Fibroblast of lung (primary cell): ENCODE results near the gene SPATA9.

Experiments used
- EZH2 ChIP-seq: IDR thresholded peaks from 2 replicates; pipeline ENCODE4 v1.5.1; 2012; ENCODE audit warnings: low read length, control low read depth, mild to moderate bottlenecking; ENCODE audit errors: missing control alignments
- TF ChIP-seq, protein P1 (sequence below), 2 donors: IDR thresholded peaks in 1 of 2; conservative IDR thresholded peaks in 1 of 2; 1 replicate in 1 of 2; 2 replicates in 1 of 2; pipeline ENCODE4 v1.5.1; 2011 to 2012; ENCODE audit warnings: low read length in 2 of 2, control low read depth in 1 of 2, inconsistent platforms in 1 of 2, low read depth in 1 of 2, mild to moderate bottlenecking in 1 of 2

DNA sequence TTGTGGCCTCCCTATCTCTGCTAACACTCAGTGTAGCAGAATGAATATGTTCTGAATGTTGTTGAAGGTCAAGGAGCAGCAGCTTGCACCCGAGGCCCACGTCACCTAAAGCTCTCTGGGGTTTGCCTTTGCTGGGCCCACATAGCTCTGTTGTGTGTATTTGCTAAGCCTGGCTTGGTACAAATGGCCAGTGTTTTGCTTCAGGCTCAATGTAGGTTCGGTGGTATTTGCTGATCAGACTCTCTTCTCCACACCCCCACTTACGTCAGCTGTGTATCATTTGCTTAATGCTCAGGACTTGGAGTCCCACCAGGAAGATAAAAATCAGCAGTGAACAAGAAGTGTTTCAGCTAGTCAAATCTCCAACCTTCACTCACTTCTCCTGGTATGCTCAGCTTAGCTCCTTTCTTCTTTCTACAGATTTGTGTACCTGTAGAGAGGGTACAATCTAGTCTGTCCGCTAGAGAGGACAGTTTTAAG lies 41.0 kb downstream of the SPATA9 start:
- TF ChIP-seq, protein P1, sequence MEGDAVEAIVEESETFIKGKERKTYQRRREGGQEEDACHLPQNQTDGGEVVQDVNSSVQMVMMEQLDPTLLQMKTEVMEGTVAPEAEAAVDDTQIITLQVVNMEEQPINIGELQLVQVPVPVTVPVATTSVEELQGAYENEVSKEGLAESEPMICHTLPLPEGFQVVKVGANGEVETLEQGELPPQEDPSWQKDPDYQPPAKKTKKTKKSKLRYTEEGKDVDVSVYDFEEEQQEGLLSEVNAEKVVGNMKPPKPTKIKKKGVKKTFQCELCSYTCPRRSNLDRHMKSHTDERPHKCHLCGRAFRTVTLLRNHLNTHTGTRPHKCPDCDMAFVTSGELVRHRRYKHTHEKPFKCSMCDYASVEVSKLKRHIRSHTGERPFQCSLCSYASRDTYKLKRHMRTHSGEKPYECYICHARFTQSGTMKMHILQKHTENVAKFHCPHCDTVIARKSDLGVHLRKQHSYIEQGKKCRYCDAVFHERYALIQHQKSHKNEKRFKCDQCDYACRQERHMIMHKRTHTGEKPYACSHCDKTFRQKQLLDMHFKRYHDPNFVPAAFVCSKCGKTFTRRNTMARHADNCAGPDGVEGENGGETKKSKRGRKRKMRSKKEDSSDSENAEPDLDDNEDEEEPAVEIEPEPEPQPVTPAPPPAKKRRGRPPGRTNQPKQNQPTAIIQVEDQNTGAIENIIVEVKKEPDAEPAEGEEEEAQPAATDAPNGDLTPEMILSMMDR (conservative IDR thresholded peaks at IDR 0.05 in 1 of 2, IDR thresholded peaks at IDR 0.05 in 1 of 2; ENCODE audit: low read depth in 1 of 2, low read length in 2 of 2): no peak
- no peak for TF ChIP-seq EZH2
